Measurements from ENCODE around the gene PKN1.
"Not testable (repeated sequence)": the region's sequence is repeated elsewhere in the genome, so short reads cannot be mapped to it uniquely, and the experiment has no call there.

PKN1 gene

DNA sequence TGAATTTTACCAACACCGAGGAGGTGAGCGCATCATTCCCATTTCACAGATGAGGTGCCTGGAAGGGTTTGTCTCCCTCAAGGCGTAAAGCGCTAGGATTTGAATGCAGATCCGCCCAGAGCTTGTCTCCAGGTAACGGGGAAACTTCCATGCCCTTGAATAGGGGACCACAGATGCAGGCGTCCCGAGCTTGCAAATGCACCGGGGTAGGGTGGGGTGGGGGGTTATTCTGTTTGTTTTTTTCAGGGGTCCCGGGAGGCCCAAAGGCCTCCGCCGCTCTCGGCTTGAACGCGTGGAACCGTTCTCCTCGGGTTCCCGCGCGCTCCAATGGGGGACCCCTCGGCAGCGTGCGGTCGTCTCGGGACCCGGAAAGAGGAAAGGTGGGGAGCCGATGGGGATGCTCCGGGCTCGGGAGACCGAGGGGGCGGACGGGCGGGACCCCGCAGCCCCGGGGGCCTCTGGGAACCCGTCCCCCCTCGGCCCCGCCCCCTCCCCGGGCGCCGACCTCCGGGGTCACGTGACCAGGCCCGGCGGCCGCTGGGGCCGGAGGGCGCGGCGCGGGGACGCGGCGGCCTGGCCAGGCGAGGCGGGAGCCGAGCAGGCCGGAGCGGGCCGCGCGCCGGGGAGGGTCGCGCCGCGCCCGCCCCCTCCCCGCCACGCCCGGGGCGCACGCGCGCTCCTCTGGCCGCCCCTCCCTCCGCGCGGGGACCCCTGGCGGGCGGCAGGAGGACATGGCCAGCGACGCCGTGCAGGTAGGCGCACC, at the start of gene PKN1:
Gene PKN1, plus strand, starts transcription at position 516 of the 763 bp plus-strand sequence. Its CDS starts 216 bp downstream, at position 732.
- DNase-seq = no peak

DNA sequence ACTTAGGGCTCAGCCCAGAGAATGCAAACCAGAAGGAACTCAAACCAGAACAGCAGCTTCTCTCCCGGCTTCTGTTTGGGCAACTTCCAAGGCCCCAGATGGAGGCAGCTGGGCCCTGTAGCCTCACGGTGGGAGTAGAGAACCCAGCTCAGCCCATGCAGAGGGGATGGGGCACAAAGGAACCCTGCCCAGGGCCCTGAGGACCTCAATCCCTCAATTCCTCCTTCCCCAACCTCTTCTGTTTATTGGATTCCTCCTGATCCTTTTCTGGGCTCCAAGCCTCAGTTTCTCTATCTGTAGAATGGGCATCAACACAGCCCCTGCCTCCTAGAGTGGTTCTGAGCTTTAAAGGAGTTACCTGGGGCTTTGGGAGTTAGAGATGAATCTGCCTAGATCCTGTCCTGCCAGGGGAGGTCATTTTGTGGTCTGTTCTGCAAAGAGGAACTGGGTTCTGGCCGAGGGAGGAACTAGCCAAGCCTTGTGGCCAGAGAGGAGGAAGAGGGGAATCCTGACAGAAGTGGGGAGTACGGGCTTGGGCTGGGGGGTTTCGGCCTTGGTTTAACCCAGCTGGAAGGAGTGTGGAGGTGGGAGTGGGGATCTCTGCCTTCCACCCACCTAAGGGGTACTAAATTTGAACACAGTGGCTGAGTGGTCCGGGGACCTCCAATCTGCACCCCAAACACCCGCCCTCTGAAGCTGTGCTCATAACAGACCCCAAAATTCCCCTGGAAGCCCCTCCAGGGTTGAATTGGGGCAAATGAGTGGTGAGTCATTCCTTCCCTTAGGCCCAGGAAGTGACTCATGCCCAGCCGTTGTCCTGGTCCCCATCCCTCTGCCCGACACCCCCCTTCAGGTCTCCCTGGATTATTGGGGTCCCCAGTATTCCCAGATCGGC, 49.2 kb upstream of the PKN1 start:
- DNase-seq = no peak

DNA sequence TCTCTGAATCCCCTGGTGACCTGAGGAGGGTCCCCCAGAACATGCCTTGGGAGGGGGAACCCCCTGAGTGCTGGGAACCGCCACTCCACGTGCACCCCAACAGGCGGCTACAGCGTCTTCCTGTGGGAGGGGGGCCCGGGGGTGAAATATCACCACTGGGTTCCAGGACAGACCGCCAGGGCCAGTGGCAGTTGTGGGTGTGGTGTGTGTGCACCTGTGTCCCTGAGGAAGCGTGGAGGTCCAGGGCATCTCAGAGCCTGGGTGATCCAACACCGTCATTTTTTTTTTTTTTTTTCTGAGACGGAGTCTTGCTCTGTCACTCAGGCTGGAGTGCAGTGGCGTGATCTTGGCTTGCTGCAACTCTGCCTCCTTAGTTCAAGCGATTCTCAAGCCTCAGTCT, 47.6 kb upstream of the PKN1 start:
- DNase-seq = no peak

DNA sequence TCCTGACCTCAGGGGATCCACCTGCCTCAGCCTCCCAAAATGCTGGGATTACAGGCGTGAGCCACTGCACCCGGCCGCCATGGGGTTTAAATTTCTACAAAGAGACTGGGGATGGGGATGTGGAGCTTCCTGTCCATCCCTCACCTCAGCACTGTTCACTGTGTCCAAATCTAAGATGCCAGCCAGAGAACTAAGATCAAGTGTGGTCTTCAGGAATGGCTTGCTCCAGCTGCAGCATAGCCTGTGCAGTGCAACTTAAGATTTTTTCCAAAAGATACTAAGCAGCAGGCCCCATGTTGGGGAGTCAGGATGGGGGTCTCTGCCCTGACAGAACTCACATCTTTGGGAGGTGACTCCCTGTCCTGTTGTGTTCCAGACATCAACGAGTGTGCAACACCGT, 42.6 kb upstream of the PKN1 start:
- DNase-seq = no peak

DNA sequence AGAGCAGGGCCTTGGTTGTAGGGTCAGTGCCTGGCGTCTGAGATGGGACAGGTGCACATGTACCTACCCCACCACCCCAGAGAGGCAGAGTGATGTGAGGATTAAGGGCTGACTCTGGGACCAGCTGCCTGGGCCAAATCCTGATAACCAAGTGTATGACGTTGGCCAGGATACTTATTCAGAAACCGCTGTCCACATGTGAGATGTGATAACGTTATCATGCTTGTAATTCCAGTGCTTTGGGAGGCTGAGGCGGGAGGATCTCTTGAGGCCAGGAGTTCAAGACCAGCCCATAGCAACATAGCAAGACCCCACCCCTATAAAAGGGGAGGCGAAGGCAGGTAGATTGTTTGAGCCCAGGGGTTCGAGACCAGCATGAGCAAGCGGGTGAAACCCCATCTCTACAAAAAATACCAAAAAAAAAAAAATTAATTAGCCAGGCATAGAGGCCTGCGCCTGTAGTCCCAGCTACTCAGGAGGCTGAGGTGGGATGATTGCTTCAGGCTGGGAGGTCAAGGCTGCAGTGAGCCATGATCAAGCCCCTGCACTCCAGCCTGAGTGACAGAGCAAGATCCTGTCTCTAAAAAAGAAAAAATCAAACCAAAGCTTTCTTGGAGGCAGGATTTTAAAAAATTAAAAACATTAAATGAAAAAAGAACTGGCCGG, 41.8 kb upstream of the PKN1 start:
- DNase-seq = no peak

DNA sequence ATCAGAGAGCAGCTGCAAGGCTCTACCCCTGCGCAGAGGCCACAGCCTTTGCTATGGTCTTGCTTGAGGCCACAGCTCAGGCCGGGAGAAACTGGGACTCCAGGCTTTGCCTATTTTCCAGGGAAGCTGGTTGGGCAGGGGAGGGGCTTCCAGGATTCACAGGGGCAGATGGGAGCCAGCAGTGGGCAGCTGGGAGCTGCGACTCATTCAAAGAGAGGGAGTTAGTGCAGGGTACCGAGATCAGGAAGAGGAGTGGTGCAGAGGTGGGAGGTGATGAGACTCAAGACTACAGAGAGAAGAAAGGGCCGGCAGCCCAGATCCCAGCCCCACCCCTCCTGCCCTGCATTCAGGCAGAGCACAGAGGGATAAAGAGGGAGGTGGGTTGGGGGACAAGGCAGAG, 39.8 kb upstream of the PKN1 start:
- no peak for DNase-seq

DNA sequence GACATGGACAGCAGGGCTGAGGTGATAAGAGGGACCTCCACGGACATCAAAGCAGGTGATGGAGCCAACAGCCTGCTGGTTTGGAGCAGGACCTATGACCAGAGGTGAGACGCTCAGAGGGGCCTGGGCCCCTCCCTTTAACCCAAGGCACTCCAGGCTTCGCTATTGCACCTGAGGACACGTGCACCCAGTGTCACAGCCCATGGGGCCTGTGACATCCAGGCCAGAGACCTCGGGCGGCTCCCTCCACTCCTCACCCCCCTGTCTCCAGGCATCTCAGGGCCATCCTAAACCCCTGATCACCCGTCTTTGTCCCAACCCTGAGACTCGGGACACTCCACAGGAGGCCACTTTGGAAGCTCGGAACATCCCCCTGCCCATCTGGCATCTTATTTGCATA, 38.9 kb upstream of the PKN1 start:
- no peak for DNase-seq

DNA sequence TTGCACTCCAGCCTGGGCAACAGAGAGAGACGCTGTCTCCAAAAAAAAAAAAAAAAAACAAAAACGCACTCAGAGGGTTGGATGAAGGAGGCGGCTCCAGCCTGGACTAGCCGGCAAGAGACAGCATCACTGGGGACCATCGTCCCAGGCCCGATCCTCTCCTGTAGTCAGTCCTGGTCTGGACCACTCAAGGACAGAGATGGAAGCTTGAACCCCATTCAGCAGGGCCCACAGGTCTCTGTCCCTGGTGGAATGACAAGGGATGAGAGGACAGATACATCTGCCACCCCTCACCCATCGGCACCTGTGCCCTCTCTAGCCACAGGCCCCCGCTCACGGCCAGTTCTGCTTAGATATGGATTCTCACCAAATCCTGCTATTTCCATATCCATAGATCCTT, 37.8 kb upstream of the PKN1 start:
- DNase-seq = no peak

DNA sequence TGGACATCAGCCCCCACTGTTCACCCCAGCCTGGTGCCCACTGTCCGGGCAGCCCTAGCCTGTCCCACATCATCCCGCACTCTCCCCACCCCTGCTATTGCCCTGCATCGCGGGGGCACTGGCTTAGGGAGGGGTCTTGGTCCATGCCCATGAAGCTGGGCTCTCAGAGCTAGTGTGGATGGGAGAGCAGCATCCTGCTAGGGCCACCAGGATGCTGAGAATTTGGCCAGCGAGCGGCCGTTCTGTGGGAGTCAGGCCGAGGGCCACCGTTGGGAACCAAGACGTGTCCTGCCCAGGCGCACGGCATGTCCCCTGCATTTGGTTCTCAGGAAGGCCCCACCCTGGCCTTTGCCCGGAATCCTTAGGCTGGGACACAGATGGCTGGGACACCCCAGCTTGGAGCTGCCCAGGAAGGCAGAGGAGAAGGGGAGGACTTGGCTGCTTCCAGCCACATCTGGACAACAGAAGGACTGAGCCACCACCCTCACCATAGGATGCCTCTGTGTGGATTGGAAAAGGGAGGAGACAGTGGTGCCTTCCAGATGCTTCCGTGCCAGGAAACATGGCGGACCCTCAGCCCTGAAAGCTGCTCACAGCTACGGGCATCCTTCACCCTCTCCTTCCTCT, 37.3 kb upstream of the PKN1 start:
- DNase-seq = no peak

DNA sequence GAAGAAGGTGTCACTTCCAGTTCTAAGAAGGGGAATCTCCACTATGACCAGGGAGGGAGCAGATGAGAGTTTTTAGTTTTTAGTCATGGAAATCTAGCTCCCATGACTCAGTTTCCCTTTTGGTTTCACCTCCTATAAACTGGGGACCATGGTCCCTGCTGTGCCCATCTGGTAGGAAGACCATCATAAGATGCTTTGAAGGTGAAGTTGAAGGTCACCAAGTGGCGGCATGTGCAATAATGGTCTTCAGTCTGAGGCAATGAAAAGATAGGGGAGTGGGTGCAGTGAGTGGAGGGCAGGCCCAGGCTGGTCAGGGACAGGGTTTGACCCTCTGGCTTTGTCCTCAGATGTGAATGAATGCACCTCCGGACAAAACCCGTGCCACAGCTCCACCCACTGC, 36.4 kb upstream of the PKN1 start:
- DNase-seq = not testable (repeated sequence)

DNA sequence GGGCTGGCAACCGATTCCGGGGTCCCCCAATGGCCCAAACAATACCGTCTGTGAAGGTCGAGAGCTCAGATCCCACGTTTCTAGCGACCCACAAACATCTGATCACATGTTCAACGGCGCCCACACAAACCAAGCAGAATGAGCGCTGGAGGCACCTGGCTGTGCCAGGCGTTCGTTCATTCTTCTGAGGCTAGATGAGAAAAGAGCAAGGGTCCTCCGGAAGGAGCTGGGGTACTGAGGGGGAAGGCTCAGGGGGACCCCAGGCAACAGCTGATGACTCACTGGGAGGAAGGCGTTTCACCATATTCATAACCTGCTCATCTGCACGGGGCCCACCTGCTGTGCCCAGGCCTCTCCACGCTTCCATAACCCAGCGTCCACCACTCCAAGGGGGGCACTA, 35.9 kb upstream of the PKN1 start:
- DNase-seq = not testable (repeated sequence)

DNA sequence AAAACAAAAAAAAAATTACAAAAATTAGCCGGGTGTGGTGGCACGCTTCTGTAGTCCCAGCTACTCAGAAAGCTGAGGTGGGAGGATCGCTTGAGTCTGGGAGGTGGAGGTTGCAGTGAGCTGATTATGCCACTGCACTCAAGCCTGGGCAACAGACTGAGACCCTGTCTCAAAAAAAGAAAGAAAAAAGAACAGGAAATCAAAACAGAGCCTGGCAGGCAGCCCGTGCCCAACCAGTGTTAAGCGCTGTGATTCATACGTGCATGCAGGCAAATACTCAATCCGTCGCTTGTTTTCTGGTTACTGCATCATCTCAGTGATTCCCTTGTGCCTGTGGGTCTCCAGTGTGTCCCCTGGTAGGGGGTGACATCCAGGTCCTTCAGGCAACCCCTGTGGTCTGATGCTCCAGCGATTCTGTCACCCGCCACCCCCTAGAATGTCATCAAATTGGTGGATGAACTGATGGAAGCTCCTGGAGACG, 32.1 kb upstream of the PKN1 start:
- no peak for DNase-seq

DNA sequence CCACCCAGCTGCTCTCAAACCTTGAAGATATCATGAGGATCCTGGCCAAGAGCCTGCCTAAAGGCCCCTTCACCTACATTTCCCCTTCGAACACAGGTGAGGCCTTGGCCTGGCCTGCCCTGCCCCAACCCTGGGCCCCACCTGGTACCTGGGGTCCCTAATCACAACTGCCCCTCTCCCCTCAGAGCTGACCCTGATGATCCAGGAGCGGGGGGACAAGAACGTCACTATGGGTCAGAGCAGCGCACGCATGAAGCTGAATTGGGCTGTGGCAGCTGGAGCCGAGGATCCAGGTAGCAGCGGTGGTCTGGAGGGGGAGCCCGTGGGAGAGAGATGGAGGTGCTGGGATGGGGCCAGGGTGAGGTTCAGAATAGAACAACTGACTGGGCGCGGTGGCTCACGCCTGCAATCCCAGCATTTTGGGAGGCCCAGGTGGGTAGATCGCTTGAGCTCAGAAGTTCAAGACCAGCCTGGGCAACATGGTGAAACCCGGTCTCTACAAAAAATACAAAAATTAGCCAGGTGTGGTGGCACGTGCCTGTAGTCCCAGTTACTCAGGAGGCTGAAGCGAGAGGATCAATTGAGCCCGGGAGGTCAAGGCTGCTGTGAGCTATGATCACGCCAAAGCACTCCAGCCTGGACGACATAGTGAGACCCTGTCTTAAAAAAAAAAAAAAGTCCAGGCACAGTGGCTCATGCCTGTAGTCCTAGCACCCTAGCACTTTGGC, 31.5 kb upstream of the PKN1 start:
- no peak for DNase-seq

DNA sequence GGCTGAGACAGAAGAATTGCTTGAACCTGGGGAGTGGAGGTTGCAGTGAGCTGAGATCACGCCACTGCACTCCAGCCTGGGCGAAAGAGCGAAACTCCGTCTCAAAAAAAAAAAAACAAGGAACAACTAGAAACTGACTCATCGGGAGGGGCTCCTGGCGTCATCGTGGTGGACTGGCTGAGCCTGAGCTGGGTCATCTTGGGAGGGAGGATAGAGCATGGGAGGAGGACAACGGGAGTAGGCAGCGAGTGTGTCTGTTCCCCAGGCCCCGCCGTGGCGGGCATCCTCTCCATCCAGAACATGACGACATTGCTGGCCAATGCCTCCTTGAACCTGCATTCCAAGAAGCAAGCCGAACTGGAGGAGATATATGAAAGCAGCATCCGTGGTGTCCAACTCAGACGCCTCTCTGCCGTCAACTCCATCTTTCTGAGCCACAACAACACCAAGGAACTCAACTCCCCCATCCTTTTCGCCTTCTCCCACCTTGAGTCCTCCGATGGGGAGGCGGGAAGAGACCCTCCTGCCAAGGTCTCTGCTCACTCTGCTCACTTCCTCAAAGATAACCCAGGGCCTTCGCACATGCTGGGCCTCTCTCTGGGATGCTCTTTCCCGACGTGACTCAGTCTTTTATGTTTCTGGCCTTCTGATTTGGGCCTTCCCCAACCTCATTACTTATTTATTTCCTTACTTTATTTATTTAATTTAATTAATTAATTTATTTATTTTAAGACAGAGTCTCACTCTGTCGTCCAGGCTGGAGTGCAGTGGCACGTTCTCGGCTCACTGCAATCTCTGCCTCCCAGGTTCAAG, 30.6 kb upstream of the PKN1 start:
- DNase-seq = no peak

DNA sequence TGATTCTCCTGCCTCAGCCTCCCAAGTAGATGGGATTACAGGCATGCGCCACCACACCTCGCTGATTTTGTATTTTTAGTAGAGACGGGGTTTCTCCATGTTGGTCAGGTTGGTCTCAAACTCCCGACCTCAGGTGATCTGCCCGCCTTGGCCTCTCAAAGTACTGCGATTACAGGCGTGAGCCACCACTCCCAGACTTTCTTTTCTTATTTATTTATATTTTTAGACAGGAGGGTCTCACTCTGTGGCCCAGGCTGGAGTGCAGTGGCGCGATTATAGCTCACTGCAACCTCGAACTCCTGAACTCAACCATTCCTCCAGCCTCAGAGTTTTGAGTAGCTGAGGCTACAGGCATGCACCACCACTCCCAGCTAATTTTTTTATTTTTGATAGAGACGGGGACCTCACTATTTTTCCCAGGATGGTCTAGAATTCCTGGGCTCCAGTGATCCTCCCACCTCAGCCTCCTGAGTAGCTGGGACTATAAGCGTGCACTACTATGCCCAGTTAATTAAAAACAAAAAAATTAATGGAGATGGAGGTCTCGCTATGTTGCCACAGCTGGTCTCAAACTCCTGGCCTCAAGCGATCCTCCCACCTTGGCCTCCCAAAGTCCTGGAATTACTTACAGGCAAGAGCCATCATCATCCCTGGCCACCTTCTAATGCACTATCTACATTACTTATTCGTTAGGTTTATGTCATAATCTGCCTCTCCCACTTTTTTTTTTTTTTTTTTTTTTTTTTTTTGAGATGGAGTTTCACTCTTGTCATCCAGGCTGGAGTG, 29.8 kb upstream of the PKN1 start:
- DNase-seq = not testable (repeated sequence)

DNA sequence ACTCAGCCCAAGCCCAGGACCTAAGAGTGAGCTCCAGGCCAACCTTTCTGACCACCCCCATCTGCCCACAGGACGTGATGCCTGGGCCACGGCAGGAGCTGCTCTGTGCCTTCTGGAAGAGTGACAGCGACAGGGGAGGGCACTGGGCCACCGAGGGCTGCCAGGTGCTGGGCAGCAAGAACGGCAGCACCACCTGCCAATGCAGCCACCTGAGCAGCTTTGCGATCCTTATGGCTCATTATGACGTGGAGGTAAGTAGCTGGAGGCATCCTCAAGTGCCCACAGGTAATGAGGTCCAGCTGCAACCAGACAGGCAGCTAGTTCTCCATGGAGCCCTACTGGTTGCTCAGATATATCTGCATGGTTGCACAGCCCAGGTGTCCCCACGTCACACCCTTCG, 28.8 kb upstream of the PKN1 start:
- peak; percentile 41 for DNase-seq

DNA sequence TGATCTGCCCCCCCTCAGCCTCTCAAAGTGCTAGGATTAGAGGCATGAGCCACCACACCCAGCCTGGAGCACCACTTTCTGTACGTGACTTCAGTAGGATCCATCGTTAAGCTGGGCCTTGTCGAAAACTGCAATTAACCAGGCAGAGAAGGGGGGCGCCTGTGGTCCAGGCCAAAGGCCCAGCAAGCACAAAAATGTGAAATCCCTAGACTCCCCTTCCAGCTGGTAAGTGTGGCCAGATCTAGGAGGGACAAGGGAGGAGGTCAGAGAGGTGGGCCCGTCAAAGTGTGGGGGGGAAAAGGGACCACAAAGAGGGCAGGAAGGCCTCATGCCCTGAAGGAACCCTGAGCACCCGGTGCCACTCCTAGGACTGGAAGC, 27.7 kb upstream of the PKN1 start:
- DNase-seq = no peak

DNA sequence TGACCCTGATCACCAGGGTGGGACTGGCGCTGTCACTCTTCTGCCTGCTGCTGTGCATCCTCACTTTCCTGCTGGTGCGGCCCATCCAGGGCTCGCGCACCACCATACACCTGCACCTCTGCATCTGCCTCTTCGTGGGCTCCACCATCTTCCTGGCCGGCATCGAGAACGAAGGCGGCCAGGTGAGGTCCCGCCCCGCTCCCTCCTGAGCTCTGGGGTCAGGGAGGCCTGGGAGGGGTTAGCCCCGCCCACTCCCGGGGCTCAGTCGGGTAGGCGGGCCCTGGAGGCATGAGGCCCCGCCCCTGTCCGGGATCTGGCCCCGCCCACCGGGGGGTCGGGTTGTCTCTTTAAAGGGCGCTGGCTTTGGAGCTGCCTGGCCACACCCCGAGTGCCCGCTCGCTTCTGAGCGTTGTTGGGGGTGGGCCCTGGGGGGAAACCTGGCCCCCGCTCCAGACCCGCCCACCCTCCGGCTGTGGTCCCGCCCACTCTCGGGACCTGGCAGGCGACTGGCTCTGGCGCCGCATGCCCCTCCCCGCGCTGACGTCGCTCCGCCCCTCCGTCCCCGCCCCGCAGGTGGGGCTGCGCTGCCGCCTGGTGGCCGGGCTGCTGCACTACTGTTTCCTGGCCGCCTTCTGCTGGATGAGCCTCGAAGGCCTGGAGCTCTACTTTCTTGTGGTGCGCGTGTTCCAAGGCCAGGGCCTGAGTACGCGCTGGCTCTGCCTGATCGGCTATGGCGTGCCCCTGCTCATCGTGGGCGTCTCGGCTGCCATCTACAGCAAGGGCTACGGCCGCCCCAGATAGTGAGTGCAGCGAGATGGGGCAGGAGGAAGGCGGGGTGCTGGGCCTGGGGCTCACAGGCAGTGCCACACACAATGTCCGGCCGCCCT, 27.1 kb upstream of the PKN1 start:
- DNase-seq = no peak

DNA sequence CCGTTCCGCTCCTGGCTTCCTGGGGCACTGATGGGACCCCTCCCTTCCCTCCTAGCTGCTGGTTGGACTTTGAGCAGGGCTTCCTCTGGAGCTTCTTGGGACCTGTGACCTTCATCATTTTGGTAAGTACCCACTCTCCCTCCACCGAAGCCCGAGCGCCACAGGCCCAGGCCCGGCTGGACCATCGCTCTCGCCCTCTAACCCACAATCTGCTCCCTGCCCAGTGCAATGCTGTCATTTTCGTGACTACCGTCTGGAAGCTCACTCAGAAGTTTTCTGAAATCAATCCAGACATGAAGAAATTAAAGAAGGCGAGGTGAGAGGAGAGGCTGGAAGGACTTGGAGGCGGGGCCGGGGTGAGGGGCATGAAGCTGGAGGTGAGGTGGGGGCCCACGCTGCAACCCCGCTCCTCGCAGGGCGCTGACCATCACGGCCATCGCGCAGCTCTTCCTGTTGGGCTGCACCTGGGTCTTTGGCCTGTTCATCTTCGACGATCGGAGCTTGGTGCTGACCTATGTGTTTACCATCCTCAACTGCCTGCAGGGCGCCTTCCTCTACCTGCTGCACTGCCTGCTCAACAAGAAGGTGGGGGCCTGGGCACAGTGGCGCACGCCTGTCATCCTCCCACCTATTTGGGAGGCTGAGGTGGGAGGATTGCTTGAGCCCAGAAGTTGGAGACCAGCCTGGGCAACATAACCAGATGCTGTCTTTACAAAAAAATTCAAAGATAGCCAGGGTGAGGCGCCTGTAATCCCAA, 26.3 kb upstream of the PKN1 start:
- no peak for DNase-seq
